ENCODE data around the gene BCDIN3D. TPM values are rescaled to one million over a fixed set of nuclear protein-coding genes. Genes with fewer than 3 reads are reported as not detected.
A peak's percentile ranks its signal among the peaks of the same experiment; 100 is the strongest.
"Not testable (repeated sequence)": the region's sequence is repeated elsewhere in the genome, so short reads cannot be mapped to it uniquely, and the experiment has no call there.

Gene BCDIN3D
- total RNA-seq, 1 donor from 2014 or later: 2.7 TPM

- DNase-seq (no peak), ATAC-seq (no peak)
- intact Hi-C loops (cut with micrococcal nuclease): loop anchor here (10.0 kb wide), 1 partner anchor 199 kb away; no protein-coding TSS in a partner anchor
Measured at GRCh38 chr12:49865782-49866135, 22.9 kb upstream of the BCDIN3D start.

GRCh38 chr12:49865109-49865781 is 22.3 kb upstream of the BCDIN3D start:
- DNase-seq: no peak
- intact Hi-C loops (cut with micrococcal nuclease): loop anchor here (10.0 kb wide), 1 partner anchor 200 kb away; no protein-coding TSS in a partner anchor

GRCh38 chr12:49864798-49865090 is 21.8 kb upstream of the BCDIN3D start:
- ATAC-seq (no peak), DNase-seq (no peak)
- intact Hi-C loops (cut with micrococcal nuclease): loop anchor here (10.0 kb wide), 1 partner anchor 200 kb away; no protein-coding TSS in a partner anchor

More at GRCh38 chr12:49865109-49865781, 22.3 kb upstream of the BCDIN3D start:
- no peak for ATAC-seq

GRCh38 chr12:49863946-49864797 is 21.3 kb upstream of the BCDIN3D start:
- intact Hi-C loops (cut with micrococcal nuclease): loop anchor here (10.0 kb wide), 1 partner anchor 201 kb away; no protein-coding TSS in a partner anchor
- no peak for ATAC-seq
- no peak for DNase-seq

- DNase-seq, ATAC-seq: not testable (repeated sequence)
- intact Hi-C loops (cut with micrococcal nuclease): loop anchor here (10.0 kb wide), 1 partner anchor 204 kb away; no protein-coding TSS in a partner anchor
Measured at GRCh38 chr12:49860921-49861320, 18.0 kb upstream of the BCDIN3D start.

- intact Hi-C loops (cut with micrococcal nuclease); ATAC-seq; DNase-seq: not testable (repeated sequence)
Measured at GRCh38 chr12:49855890-49856289, 13.0 kb upstream of the BCDIN3D start.

GRCh38 chr12:49854976-49855375 is 12.1 kb upstream of the BCDIN3D start:
- DNase-seq (no peak), ATAC-seq (no peak)
- intact Hi-C loops (cut with micrococcal nuclease): no loop called here

GRCh38 chr12:49853671-49854070 is 10.8 kb upstream of the BCDIN3D start:
- DNase-seq: no peak
- intact Hi-C loops (cut with micrococcal nuclease): no loop called here
- ATAC-seq: no peak

GRCh38 chr12:49847161-49847560 is 4.3 kb upstream of the BCDIN3D start:
- intact Hi-C loops (cut with micrococcal nuclease): no loop called here
- no peak for DNase-seq
- no peak for ATAC-seq

GRCh38 chr12:49846032-49846431 is 3.1 kb upstream of the BCDIN3D start:
- intact Hi-C loops (cut with micrococcal nuclease): no loop called here
- no peak for DNase-seq
- ATAC-seq: no peak

- DNase-seq (no peak), ATAC-seq (no peak)
- intact Hi-C loops (cut with micrococcal nuclease): no loop called here
Measured at GRCh38 chr12:49843876-49844437, 1.1 kb upstream of the BCDIN3D start.

- DNase-seq (no peak), ATAC-seq (no peak)
- intact Hi-C loops (cut with micrococcal nuclease): no loop called here
Measured at GRCh38 chr12:49843411-49843810, 505 bp upstream of the BCDIN3D start.

- intact Hi-C loops (cut with micrococcal nuclease): loop anchor here (5.0 kb wide), 1 partner anchor 62 kb away; no protein-coding TSS in a partner anchor
- DNase-seq: no peak
- ATAC-seq: no peak
Measured at GRCh38 chr12:49838973-49839633, 3.8 kb downstream of the BCDIN3D start.

GRCh38 chr12:49832836-49833421 is 10.0 kb downstream of the BCDIN3D start:
- no peak for DNase-seq
- no peak for ATAC-seq
- intact Hi-C loops (cut with micrococcal nuclease): no loop called here

GRCh38 chr12:49831717-49832116 is 11.2 kb downstream of the BCDIN3D start:
- ATAC-seq (no peak), DNase-seq (no peak)
- intact Hi-C loops (cut with micrococcal nuclease): no loop called here

- ATAC-seq (peak; percentile 94), DNase-seq (peak; percentile 99)
- intact Hi-C loops (cut with micrococcal nuclease): no loop called here
Measured at GRCh38 chr12:49828133-49829091, 14.5 kb downstream of the BCDIN3D start, which contains the start of gene NCKAP5L. TSS of gene NCKAP5L (minus strand) at chr12:49828413. CDS start at chr12:49804044, 24,369 bp downstream.

GRCh38 chr12:49827401-49828099 is 15.4 kb downstream of the BCDIN3D start:
- peak; percentile 67 for ATAC-seq
- intact Hi-C loops (cut with micrococcal nuclease): no loop called here
- DNase-seq: peak; percentile 87

All from left ventricle myocardium superior (tissue), 1 donor.